Measurements from ENCODE around the gene ATP2C2. TPM values are rescaled to one million over a fixed set of nuclear protein-coding genes. Genes with fewer than 3 reads are reported as not detected.
"Not testable (repeated sequence)": the region's sequence is repeated elsewhere in the genome, so short reads cannot be mapped to it uniquely, and the experiment has no call there.

ATP2C2 gene
- polyA plus RNA-seq, 6 donors from 2014 or later = not detected

DNA sequence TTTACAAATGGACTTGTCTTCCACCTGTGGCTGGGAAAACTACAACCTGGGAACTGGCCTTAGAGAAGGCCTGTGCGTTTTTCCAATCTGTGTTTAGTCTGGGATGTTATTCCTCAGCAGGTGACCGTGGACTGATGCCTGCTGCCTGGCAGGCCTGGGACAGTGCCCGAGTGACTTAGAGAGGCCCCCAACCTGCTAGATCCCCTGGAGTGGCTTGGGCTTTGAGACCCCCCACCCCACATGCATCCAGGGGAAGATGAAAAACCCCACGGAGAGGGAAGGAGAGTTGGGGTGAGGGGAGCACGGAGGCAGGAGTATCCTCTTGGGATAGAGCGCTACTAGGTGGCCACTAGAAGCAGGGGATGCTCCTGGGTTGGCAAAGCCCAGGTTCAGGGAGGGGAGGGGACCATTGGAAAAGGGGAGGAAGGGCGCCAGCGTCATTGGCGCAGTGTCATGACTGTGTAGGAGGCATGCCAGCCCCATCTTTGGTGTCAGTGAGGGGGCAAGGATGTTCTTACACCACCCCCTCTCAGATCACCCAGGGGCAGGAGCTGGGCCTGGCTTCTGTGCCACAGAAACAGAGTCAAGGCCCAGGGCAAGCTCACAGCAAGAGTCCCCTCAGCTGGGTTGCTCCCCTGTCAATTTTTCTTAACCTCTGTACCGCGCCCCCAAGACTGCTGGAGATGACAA is 82.0 kb downstream of the ATP2C2 start:
- ATAC-seq (ENCODE audit: low read depth in 2 of 2) (no peak), DNase-seq (no peak)
- Mint-ChIP-seq H3K36me3 (no peaks in the 10 kb centered on the region), H3K27me3 (peaks cover 16 to 20% (median 16%) of the 10 kb centered on the region in 3 donors), H3K4me1 (no peaks in the 10 kb centered on the region), H3K9me3 (no peaks in the 10 kb centered on the region), H3K27ac (no peak overlapping the region), H3K4me3 (no peak overlapping the region)

DNA sequence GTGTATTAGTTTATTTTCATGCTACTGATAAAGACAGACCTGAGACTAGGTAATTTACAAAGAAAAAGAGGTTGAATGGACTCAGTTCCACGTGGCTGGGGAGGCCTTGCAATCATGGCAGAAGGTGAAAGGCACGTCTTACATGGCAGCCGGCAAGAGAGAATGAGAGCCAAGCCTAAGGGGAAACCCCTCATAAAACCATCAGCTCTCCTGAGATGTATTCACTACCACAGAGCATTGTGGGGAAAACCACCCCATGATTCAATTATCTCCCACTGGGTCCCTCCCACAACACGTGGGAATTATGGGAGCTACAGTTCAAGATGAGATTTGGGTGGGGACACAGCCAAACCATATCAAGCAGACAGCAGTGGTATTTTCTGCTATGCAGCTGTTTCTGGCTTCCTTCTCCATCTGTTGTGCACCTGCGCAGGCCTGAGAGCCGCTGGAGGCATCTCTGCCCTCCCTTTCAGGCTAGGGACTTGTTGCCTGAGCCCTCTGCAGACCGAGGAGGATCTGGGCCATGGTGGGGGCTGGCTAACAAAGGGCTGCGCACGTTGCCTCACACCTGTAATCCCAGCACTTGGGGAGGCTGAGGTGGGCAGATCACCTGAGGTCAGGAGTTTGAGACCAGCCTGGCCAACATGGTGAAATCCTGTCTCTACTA is 82.8 kb downstream of the ATP2C2 start:
- not testable (repeated sequence) for ATAC-seq (ENCODE audit: low read depth in 2 of 2); DNase-seq; H3K4me3 Mint-ChIP-seq

DNA sequence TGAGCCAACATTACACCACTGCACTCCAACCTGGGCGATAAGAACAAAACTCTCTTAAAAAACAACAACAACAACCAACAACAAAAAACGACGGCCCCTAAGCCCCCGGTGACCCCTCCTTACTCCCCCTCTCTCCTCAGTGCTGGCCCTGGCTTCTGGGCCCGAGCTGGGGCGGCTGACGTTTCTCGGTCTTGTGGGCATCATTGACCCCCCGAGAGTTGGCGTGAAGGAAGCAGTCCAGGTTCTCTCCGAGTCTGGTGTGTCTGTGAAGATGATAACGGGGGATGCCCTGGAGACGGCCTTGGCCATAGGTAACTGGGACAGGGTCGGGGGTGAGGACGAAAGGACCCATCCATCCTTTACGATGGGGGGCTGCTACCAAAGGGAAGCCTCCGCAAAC is 83.4 kb downstream of the ATP2C2 start:
- Mint-ChIP-seq H3K4me1 (no peaks in the 10 kb centered on the region), H3K9me3 (no peaks in the 10 kb centered on the region), H3K36me3 (no peaks in the 10 kb centered on the region), H3K27ac (no peak overlapping the region), H3K27me3 (peaks cover 7 to 16% (median 8%) of the 10 kb centered on the region in 3 donors), H3K4me3 (no peak overlapping the region)
- DNase-seq (no peak), ATAC-seq (ENCODE audit: low read depth in 2 of 2) (no peak)

More for the DNA sequence above, 82.8 kb downstream of the ATP2C2 start:
- not testable (repeated sequence) for H3K9me3 Mint-ChIP-seq, H3K27ac Mint-ChIP-seq, H3K36me3 Mint-ChIP-seq, H3K4me1 Mint-ChIP-seq
- peaks cover 8 to 16% (median 10%) of the 10 kb centered on the region in 3 donors for H3K27me3 Mint-ChIP-seq

DNA sequence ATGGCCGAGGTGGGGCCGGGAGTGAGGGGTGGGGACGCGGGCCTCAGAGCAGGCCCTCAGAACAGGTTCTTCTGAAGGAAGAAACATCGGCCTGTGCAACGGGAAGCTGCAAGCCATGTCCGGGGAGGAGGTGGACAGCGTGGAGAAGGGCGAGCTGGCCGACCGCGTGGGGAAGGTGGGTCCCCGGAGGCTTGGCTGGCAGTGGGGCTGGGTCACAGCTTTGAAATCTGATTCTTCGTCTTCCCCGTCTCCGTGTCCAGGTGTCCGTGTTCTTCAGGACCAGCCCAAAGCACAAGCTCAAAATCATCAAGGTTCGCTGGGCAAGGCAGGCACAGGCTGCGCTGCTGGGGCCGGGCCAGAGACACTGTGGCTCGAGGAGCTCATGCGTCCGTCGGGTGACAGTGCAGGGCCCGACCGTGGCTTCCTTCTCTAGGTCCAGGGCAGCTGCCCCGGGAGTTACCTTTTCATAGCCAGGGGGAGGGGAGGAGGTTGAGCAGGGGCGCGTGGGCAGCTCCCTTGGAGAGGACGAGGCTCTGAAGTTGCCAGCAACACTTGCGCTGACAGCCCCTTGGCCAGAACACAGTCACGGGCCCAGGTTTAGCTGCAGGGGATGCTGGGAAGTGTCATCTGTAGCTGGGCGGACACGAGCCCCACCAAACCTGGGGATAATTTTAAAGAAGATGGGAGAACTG is 84.9 kb downstream of the ATP2C2 start:
- DNase-seq (no peak), ATAC-seq (ENCODE audit: low read depth in 2 of 2) (no peak)
- H3K27me3 Mint-ChIP-seq = peaks cover 4 to 14% (median 5%) of the 10 kb centered on the region in 3 donors
- H3K9me3 Mint-ChIP-seq = no peaks in the 10 kb centered on the region
- no peaks in the 10 kb centered on the region for H3K4me1 Mint-ChIP-seq
- H3K4me3 Mint-ChIP-seq = no peak overlapping the region
- H3K27ac Mint-ChIP-seq = no peak overlapping the region
- H3K36me3 Mint-ChIP-seq = no peaks in the 10 kb centered on the region

DNA sequence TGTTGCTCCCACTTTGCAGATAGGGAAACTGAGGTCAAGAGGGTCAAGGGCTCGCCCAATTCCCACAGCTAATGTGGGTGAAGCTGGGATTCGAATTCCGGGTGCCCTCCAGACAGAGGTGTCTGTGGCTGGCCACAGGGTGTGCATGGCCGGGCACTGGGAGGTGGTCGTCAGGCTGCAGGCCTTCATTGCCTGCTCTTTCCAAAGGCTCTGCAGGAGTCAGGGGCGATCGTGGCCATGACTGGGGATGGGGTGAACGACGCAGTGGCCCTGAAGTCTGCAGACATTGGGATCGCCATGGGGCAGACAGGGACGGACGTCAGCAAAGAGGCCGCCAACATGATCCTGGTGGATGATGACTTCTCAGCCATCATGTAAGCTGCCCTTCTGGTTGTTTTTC is 86.3 kb downstream of the ATP2C2 start:
- Mint-ChIP-seq H3K36me3 (no peaks in the 10 kb centered on the region), H3K27ac (no peak overlapping the region), H3K27me3 (peaks cover 0 to 6% (median 4%) of the 10 kb centered on the region in 3 donors), H3K4me3 (no peak overlapping the region), H3K4me1 (no peaks in the 10 kb centered on the region), H3K9me3 (peaks cover 0 to 3% (median 0%) of the 10 kb centered on the region in 7 donors)
- DNase-seq (no peak), ATAC-seq (ENCODE audit: low read depth in 2 of 2) (no peak)

DNA sequence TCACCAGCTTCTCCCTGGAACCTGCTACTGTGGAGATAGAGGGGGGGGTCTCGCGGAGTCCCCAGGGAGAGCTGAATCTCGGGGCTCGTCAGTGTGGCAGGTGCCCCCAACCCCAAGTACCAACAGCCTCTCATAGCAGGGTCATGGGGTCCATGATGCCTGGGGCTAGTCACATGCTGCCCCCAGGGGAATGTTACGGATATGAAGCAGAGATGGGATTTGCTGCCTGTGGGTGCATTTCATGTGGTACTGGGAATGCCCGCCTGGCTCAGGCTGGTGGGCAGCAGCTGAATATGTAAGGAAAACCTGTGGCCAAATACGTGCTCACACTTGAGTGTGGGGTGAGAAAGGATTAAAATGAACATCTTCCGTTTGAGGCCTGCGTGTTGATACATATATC is 86.7 kb downstream of the ATP2C2 start:
- Mint-ChIP-seq H3K4me1 (no peaks in the 10 kb centered on the region), H3K27ac (no peak overlapping the region), H3K4me3 (no peak overlapping the region), H3K27me3 (peaks cover 0 to 4% (median 4%) of the 10 kb centered on the region in 3 donors), H3K36me3 (no peaks in the 10 kb centered on the region), H3K9me3 (peaks cover 0 to 3% (median 0%) of the 10 kb centered on the region in 7 donors)
- DNase-seq (no peak), ATAC-seq (ENCODE audit: low read depth in 2 of 2) (no peak)

DNA sequence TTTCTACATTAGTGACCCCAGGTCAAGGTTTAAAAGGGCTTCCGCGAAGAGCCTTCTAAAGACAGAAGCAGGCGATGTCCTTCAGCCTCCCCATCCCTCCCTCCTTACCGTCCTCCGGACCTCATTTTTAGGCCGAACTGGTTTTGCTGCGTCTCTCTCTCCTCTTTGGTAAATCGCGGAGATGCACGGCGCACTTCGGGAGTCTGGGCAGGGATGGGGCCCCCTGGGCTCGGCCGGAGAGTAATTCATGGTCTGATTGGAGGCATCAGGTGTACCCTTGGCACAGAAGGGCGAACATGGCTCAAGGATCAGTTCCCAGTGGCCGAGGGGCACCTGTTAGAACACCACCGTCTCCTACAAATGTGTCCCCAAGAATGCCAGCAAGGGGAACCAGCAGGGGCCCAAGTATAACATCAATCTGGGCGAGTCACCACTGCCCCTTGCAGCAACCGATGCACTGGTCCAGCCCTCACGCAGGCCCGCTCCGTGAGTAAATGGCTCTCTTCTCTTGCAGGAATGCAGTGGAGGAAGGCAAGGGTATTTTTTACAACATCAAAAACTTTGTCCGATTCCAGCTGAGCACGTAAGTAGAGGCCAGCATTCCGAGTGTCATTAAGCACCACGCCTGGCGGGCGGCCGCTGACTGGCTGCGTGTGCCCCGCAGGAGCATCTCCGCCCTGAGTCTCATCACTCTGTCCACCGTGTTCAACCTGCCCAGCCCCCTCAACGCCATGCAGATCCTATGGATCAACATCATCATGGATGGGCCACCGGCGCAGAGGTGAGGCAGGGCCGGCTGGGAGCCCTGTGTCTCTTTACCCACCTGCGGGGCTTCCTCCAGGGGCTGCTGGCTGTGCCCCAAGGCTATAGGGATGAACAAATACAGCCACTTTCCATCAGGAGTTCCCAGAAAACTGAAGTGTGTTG is 90.5 kb downstream of the ATP2C2 start:
- peaks cover 0 to 8% of the 10 kb centered on the region in 2 donors for H3K36me3 Mint-ChIP-seq
- H3K4me3 Mint-ChIP-seq = no peak overlapping the region
- ATAC-seq (ENCODE audit: low read depth in 2 of 2) (no peak), DNase-seq (no peak)
- no peak overlapping the region for H3K27ac Mint-ChIP-seq
- no peaks in the 10 kb centered on the region for H3K4me1 Mint-ChIP-seq
- peaks cover 0 to 3% (median 0%) of the 10 kb centered on the region in 7 donors for H3K9me3 Mint-ChIP-seq
- H3K27me3 Mint-ChIP-seq = no peaks in the 10 kb centered on the region

DNA sequence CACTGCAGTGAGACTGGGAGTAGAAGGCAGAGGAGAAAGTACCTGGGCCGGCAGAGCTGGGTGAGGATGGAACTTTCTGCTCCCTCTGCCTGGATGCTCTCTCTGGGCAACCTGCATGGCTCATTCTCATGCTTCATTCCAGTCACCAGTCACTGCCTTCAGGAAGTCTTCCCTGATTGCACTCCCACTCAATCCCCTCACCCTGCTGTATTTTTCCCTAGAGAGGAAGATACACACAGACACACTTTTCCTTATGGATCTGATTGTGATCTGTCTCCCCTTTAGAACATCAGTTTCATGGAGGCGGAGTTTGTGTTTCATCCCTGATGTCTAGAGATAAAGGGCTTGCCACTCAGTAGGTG is 91.2 kb downstream of the ATP2C2 start:
- ATAC-seq (ENCODE audit: low read depth in 2 of 2) (no peak), DNase-seq (no peak)
- peaks cover 0 to 8% of the 10 kb centered on the region in 2 donors for H3K36me3 Mint-ChIP-seq
- H3K27me3 Mint-ChIP-seq = no peaks in the 10 kb centered on the region
- H3K4me3 Mint-ChIP-seq = no peak overlapping the region
- peaks cover 0 to 3% (median 0%) of the 10 kb centered on the region in 7 donors for H3K9me3 Mint-ChIP-seq
- H3K4me1 Mint-ChIP-seq = no peaks in the 10 kb centered on the region
- H3K27ac Mint-ChIP-seq = no peak overlapping the region

DNA sequence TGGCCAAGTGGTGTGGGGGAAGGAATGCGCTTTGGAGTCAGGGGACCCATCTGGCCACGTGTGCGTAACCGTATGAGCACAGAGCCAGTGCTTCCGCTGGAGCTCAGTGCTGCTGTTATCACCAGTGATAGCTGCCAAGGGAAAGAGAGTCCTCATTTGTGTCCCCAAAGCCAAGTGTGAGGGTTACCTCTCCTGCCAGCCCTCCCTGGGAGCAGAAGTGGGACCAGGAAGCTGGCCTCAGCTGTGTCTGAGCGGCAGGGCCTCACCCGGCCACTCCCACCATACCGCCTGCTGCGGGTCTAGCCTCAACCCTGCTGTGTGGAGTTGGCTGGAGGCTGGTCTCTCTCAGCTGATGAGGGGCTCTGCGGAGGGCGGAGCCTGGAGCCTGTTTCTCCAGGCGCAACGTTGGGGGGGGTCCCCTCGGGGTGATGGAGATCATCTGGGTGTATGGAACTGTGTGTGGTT is 91.6 kb downstream of the ATP2C2 start:
- peaks cover 0 to 3% (median 0%) of the 10 kb centered on the region in 7 donors for H3K9me3 Mint-ChIP-seq
- DNase-seq = no peak
- ATAC-seq (ENCODE audit: low read depth in 2 of 2) = no peak
- no peaks in the 10 kb centered on the region for H3K27me3 Mint-ChIP-seq
- H3K36me3 Mint-ChIP-seq = peaks cover 0 to 8% of the 10 kb centered on the region in 2 donors
- H3K27ac Mint-ChIP-seq = peak overlapping the region in 1 of 6 donors; percentile 59
- no peaks in the 10 kb centered on the region for H3K4me1 Mint-ChIP-seq
- no peak overlapping the region for H3K4me3 Mint-ChIP-seq

DNA sequence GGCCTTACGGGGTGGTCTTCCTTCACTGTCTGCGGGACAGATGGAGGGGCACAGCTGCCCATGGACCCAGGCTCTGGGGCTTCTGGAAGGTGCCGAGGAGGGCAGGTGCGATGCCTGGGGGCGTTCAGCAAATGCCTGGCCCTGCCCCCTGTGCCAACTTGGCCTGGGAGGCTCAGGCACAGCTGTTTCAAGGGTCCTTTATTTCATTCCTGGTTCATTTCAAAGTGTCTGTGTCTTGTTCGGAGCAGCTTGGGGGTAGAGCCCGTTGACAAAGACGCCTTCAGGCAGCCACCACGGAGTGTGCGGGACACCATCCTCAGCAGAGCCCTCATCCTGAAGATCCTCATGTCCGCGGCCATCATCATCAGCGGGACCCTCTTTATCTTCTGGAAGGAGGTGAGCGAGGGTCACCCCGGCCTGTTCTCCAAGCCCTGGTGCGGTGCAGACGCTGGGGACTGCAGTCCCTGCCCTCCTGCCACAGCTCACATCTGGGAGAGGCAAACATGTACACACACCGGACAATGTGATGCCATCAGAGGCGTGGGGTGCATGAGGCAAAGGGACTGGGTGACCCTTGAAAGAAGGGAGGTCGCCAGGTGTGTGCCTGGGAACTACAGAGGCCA is 92.2 kb downstream of the ATP2C2 start:
- ATAC-seq (ENCODE audit: low read depth in 2 of 2) = no peak

DNA sequence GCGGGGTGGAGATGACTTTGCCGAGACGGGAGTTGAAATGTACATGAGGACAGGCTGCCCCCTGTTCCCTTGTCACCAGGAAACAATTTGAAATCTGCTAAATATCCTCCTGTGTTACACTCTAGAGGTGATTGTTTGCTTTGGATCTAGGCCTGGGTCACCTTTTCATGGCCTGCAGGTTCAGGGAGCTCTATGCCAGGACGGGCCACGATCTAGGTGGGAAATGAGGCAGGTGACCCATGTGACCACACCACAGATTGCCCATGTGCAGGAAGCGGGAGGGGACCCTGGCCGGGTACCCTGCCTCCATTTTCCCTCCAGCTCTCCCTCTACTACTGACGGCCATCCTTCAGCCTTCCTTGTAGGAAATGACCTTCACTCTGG is 92.7 kb downstream of the ATP2C2 start:
- no peak for ATAC-seq (ENCODE audit: low read depth in 2 of 2)
- DNase-seq = no peak
- peaks cover 0 to 4% (median 2%) of the 10 kb centered on the region in 7 donors for H3K9me3 Mint-ChIP-seq
- H3K27me3 Mint-ChIP-seq = no peaks in the 10 kb centered on the region
- no peaks in the 10 kb centered on the region for H3K4me1 Mint-ChIP-seq
- peaks cover 0 to 15% of the 10 kb centered on the region in 2 donors for H3K36me3 Mint-ChIP-seq
- H3K27ac Mint-ChIP-seq = no peak overlapping the region
- H3K4me3 Mint-ChIP-seq = no peak overlapping the region

More for the DNA sequence above, 92.2 kb downstream of the ATP2C2 start:
- peaks cover 0 to 10% of the 10 kb centered on the region in 2 donors for H3K36me3 Mint-ChIP-seq
- H3K4me3 Mint-ChIP-seq = no peak overlapping the region
- H3K27me3 Mint-ChIP-seq = no peaks in the 10 kb centered on the region
- DNase-seq = no peak
- no peak overlapping the region for H3K27ac Mint-ChIP-seq
- peaks cover 0 to 3% (median 0%) of the 10 kb centered on the region in 7 donors for H3K9me3 Mint-ChIP-seq
- H3K4me1 Mint-ChIP-seq = no peaks in the 10 kb centered on the region

DNA sequence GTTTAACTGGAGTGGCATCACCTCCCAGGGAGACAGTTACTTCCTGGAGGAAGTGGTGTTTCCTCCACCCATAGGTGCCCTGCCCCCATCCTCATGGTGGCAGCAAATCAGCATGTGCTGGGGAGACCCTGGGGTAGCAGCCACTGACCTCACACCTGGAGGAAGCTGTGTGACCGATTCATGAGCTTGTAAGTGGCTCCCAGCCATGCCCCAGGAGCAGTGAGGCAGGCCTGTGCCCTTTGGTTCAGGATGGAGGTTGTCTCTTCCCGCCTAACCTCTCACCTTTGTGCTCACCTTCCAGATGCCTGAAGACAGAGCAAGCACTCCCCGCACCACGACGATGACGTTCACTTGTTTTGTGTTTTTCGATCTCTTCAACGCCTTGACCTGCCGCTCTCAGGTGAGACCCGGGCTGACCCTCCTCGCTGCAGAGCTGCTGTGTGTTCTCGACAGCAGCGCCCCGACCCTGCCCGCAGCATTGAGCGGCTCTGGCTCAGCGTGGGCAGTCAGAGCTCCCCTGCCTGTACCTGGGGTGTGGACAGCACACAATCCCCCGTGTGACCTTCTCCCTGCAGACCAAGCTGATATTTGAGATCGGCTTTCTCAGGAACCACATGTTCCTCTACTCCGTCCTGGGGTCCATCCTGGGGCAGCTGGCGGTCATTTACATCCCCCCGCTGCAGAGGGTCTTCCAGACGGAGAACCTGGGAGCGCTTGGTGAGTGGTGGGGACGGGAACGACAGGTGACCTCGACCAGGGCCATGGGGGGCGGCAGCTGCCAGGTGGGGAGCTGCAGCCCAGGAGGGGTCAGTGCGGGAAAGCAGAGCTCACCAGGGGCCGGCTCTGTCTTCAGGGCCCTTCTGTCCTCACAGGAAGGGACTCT is 93.3 kb downstream of the ATP2C2 start:
- Mint-ChIP-seq H3K9me3 (peaks cover 0 to 10% (median 4%) of the 10 kb centered on the region in 7 donors), H3K4me1 (no peaks in the 10 kb centered on the region), H3K4me3 (no peak overlapping the region), H3K27ac (no peak overlapping the region), H3K27me3 (no peaks in the 10 kb centered on the region), H3K36me3 (peaks cover 5 to 16% of the 10 kb centered on the region in 2 donors)
- no peak for DNase-seq
- no peak for ATAC-seq (ENCODE audit: low read depth in 2 of 2)

Data from naive B cell (primary cell).